Activated effector memory CD4-positive, alpha-beta T cell treated with anti-CD3 and anti-CD28 coated beads, Interleukin-2, amount 50 U/mL, for 16 hours (primary cell): ENCODE results near the gene BUB1B.

Source experiments
- DNase-seq: peaks from one replicate; pipeline ENCODE4 v3.0.0-alpha.2; 2020

The BUB1B gene

GRCh38 chr15:40257656-40258450 is 97.0 kb downstream of the BUB1B start:
- DNase-seq, result no peak

- DNase-seq, result no peak
Measured at GRCh38 chr15:40258544-40258943, 97.7 kb downstream of the BUB1B start.

GRCh38 chr15:40259021-40259420 is 98.2 kb downstream of the BUB1B start:
- DNase-seq, result no peak

- no peak for DNase-seq
Measured at GRCh38 chr15:40263024-40263754, 102.3 kb downstream of the BUB1B start.

GRCh38 chr15:40264321-40265153 is 103.7 kb downstream of the BUB1B start:
- DNase-seq, result no peak

GRCh38 chr15:40265355-40265754 is 104.5 kb downstream of the BUB1B start:
- no peak for DNase-seq

GRCh38 chr15:40265875-40266274 is 105.0 kb downstream of the BUB1B start:
- no peak for DNase-seq

GRCh38 chr15:40266828-40267304 is 106.0 kb downstream of the BUB1B start:
- no peak for DNase-seq

- no peak for DNase-seq
Measured at GRCh38 chr15:40267670-40268069, 106.8 kb downstream of the BUB1B start.

- DNase-seq, result no peak
Measured at GRCh38 chr15:40269604-40270003, 108.7 kb downstream of the BUB1B start.

GRCh38 chr15:40270246-40270995 is 109.6 kb downstream of the BUB1B start:
- no peak for DNase-seq
